DND-41 (cell line): ENCODE measurements around the gene FGF11.

Experiments
- ATAC-seq: fragments of 200-7000 bp; cut with Tn5 transposase; 3 replicates; pipeline ENCODE4 v1.9.1; 2021; ENCODE audit warnings: low read depth; ENCODE audit not compliant: insufficient read depth
- DNase-seq: peaks from one replicate; pipeline ENCODE4 v3.0.0-alpha.2; 2020
- H2AFZ ChIP-seq: 2 replicates; pipeline ENCODE4 v1.6.0; 2012; ENCODE audit warnings: low read depth, low read length
- H3K27ac ChIP-seq: 2 replicates; pipeline ENCODE4 v1.5.1; 2012; ENCODE audit warnings: low read length, inconsistent platforms
- H3K27me3 ChIP-seq: fragments of 200-600 bp; sonication (generic); 2 replicates; pipeline ENCODE4 v1.6.0; 2012; ENCODE audit warnings: low read length, mild to moderate bottlenecking, inconsistent platforms; ENCODE audit not compliant: insufficient read depth, poor library complexity
- H3K36me3 ChIP-seq: 2 replicates; pipeline ENCODE4 v1.5.1; 2012; ENCODE audit warnings: low read length, inconsistent platforms; ENCODE audit not compliant: insufficient read depth
- H3K4me1 ChIP-seq: 2 replicates; pipeline ENCODE4 v1.5.1; 2012; ENCODE audit warnings: mild to moderate bottlenecking, low read length; ENCODE audit not compliant: insufficient read depth
- H3K4me2 ChIP-seq: 2 replicates; pipeline ENCODE4 v1.6.0; 2012; ENCODE audit warnings: mild to moderate bottlenecking, moderate library complexity, low read length, inconsistent platforms; ENCODE audit not compliant: insufficient read depth
- H3K4me3 ChIP-seq, 2 experiments: fragments of 200-600 bp in 1 of 2; shearing (Covaris generic) in 1 of 2; 2 replicates each; pipeline ENCODE4 v1.5.1; 2012 to 2016; ENCODE audit warnings: inconsistent platforms in 2 of 2, low read length in 2 of 2, mild to moderate bottlenecking in 2 of 2, low read depth in 1 of 2, moderate library complexity in 1 of 2
- H3K79me2 ChIP-seq: 2 replicates; pipeline ENCODE4 v1.6.0; 2012; ENCODE audit warnings: low read length, inconsistent platforms; ENCODE audit not compliant: insufficient read depth
- H3K9ac ChIP-seq: 2 replicates; pipeline ENCODE4 v1.6.0; 2012; ENCODE audit warnings: low read depth, mild to moderate bottlenecking, inconsistent platforms, low read length, moderate library complexity
- H3K9me3 ChIP-seq: 2 replicates; pipeline ENCODE4 v1.5.1; 2012; ENCODE audit warnings: low read length, moderate library complexity, mild to moderate bottlenecking, inconsistent platforms; ENCODE audit not compliant: insufficient read depth, severe bottlenecking
- H4K20me1 ChIP-seq: 2 replicates; pipeline ENCODE4 v1.6.0; 2012; ENCODE audit warnings: low read length; ENCODE audit not compliant: insufficient read depth
- EZH2 ChIP-seq: IDR thresholded peaks from 3 replicates; pipeline ENCODE4 v1.6.1; 2012; ENCODE audit warnings: borderline replicate concordance, low read depth, mild to moderate bottlenecking, moderate library complexity, low read length, inconsistent platforms; ENCODE audit not compliant: severe bottlenecking
- TF ChIP-seq, protein P1 (sequence below): IDR thresholded peaks from 2 replicates; pipeline ENCODE4 v1.5.1; 2012; ENCODE audit warnings: borderline replicate concordance, low read length, moderate library complexity, mild to moderate bottlenecking; ENCODE audit not compliant: poor library complexity, severe bottlenecking; ENCODE audit errors: extremely low read depth

The FGF11 gene

DNA sequence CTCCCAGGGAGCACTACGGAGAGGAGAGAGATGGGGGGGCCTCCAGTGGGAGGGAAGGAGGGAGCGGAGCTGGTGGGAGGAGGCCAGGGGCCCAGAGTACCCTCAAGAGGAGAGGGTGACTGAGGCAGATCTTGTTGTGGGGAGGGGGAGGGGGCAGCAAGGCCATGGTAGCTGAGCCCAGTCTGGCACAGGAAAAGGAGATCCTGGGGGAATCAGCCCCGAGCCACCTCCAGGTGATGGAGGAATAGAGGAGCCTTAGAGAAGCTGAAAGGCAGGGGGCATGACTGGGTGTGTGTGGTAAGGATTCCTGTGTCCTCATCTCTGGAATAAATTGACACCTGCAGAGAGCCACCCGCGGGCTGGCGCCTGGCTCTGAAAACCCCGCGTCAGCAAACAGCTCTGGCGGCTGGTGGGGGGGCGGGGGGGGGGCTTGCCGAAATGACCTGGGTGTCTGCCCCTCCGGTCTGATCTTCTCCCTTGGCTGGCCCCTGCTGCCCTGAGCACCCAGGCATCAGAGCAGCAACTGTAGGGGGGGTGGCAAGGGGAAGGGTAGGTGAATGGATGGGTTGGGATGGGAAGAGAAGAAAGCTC lies 33.0 kb upstream of the FGF11 start:
- Histone ChIP-seq H3K4me2 (peak overlapping the region; percentile 96), H2AFZ (no peak overlapping the region)

DNA sequence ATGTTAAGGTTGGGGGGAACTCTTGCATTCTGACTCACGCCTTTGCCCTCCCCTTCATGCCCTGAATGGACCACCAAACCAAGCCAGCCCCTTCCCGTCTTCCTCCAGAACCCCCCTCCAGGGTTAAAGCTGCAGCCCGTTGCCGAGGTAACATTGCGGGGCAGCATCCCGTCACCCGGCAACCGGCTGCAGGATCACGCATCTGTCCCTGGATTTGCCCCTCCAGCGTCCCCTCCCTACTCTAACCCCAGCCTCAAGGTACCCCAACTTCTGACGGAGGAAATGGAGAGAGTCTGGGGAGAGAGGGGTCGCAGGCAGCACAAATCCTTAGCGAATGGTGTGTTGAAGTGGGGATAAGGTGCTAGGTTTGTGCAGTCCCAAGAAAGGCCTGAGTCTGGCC lies 32.2 kb upstream of the FGF11 start:
- H3K36me3 ChIP-seq: peaks cover 23% of the 10 kb centered on the region
- H3K4me1 ChIP-seq: peaks cover 25% of the 10 kb centered on the region
- no peaks in the 10 kb centered on the region for H3K9me3 ChIP-seq
- H4K20me1 ChIP-seq: 0 out of 2 replicates have a peak, but pooled peaks cover 2% of the 10 kb centered on the region
- ATAC-seq (no peak), DNase-seq (no peak)
- H3K4me2 ChIP-seq: no peak overlapping the region
- peaks cover 9% of the 10 kb centered on the region; the same call in 1 of the 2 replicates for H3K79me2 ChIP-seq
- TF ChIP-seq, protein P1, sequence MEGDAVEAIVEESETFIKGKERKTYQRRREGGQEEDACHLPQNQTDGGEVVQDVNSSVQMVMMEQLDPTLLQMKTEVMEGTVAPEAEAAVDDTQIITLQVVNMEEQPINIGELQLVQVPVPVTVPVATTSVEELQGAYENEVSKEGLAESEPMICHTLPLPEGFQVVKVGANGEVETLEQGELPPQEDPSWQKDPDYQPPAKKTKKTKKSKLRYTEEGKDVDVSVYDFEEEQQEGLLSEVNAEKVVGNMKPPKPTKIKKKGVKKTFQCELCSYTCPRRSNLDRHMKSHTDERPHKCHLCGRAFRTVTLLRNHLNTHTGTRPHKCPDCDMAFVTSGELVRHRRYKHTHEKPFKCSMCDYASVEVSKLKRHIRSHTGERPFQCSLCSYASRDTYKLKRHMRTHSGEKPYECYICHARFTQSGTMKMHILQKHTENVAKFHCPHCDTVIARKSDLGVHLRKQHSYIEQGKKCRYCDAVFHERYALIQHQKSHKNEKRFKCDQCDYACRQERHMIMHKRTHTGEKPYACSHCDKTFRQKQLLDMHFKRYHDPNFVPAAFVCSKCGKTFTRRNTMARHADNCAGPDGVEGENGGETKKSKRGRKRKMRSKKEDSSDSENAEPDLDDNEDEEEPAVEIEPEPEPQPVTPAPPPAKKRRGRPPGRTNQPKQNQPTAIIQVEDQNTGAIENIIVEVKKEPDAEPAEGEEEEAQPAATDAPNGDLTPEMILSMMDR: no peak
- TF ChIP-seq EZH2: no peak
- H3K27ac ChIP-seq: no peak overlapping the region
- no peak overlapping the region for H3K9ac ChIP-seq
- no peak overlapping the region for H3K4me3 ChIP-seq
- no peaks in the 10 kb centered on the region for H3K27me3 ChIP-seq
- no peak overlapping the region for H2AFZ ChIP-seq

More for the DNA sequence above, 33.0 kb upstream of the FGF11 start:
- DNase-seq: no peak
- Histone ChIP-seq H3K27ac (no peak overlapping the region), H3K27me3 (no peaks in the 10 kb centered on the region), H3K4me1 (peaks cover 25% of the 10 kb centered on the region), H3K36me3 (peaks cover 23% of the 10 kb centered on the region), H3K79me2 (peaks cover 9% of the 10 kb centered on the region; the same call in 1 of the 2 replicates), H4K20me1 (0 out of 2 replicates have a peak, but pooled peaks cover 2% of the 10 kb centered on the region), H3K9ac (no peak overlapping the region), H3K4me3 (no peak overlapping the region), H3K9me3 (no peaks in the 10 kb centered on the region)
- TF ChIP-seq EZH2: no peak
- TF ChIP-seq, protein P1: no peak
- no peak for ATAC-seq

DNA sequence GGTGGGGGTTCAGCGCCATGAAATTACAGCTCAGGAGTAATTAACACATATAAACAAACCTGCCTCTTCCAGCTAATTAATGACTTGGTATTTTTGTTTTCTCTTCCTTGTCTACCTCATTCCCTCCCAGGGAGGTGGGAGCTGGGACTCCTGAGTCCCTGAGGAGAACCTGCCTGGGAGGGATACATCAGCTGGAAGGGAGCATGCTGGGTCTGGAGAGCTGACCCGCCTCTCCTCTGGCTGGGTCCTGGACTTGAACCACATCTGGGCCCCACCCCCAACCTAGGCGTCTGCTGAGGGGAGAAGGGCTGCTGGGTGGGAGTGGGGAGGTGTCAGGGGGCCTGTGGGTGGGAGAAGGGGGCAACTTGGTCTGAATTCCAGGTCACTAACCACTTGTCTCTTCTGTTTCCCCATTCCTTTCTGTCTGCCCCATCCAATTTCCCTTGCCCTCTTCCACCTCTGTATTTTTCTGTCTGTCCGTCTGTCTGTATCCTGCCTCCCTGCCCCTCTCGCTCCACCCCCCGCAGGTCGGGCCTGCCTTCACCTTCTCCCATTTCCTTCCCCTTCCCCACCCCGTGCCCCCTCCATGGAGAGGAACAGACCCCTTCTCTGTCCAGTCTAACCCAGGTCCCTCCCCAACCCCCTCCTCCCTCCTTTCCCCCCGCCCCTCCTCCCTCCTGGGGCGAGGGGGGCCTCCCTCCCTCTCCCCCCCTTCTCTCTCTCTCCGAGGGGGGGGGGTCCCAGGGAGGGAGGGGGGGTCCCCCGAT lies 31.6 kb upstream of the FGF11 start, which contains the start of gene NLGN2:
Gene NLGN2 (plus strand): TSS at position 361 of the 767 bp plus-strand sequence. CDS start 411 bp downstream, outside the sequence.
- no peak within 1 kb of the TSS for H3K4me3 ChIP-seq
- H3K36me3 ChIP-seq: peaks cover 23% of the 10 kb centered on the region
- H3K4me2 ChIP-seq: no peak within 1 kb of the TSS
- H3K79me2 ChIP-seq: peaks cover 9% of the 10 kb centered on the region; the same call in 1 of the 2 replicates
- peaks cover 24% of the 10 kb centered on the region for H3K4me1 ChIP-seq
- H3K27me3 ChIP-seq: no peaks in the 10 kb centered on the region
- no peak within 1 kb of the TSS for H3K27ac ChIP-seq
- H3K9ac ChIP-seq: no peak within 1 kb of the TSS
- 0 out of 2 replicates have a peak, but pooled peaks cover 2% of the 10 kb centered on the region for H4K20me1 ChIP-seq
- no peak for ATAC-seq
- H3K9me3 ChIP-seq: no peaks in the 10 kb centered on the region
- TF ChIP-seq, protein P1: no peak
- TF ChIP-seq EZH2: no peak
- H2AFZ ChIP-seq: no peak within 1 kb of the TSS
- no peak for DNase-seq
